HG02973 (cell line): Measurements from ENCODE around the gene PTPN23.

Source experiments
- ATAC-seq: cut with Tn5 transposase; IDR thresholded peaks from one replicate; pipeline ENCODE4 v1.9.1; 2021; ENCODE audit warnings: moderate library complexity; ENCODE audit not compliant: unreplicated experiment

PTPN23 gene

GRCh38 chr3:47405820-47406761 is 25.3 kb downstream of the PTPN23 start:
- ATAC-seq, result no peak

GRCh38 chr3:47406762-47407149 is 25.9 kb downstream of the PTPN23 start:
- no peak for ATAC-seq

DNA sequence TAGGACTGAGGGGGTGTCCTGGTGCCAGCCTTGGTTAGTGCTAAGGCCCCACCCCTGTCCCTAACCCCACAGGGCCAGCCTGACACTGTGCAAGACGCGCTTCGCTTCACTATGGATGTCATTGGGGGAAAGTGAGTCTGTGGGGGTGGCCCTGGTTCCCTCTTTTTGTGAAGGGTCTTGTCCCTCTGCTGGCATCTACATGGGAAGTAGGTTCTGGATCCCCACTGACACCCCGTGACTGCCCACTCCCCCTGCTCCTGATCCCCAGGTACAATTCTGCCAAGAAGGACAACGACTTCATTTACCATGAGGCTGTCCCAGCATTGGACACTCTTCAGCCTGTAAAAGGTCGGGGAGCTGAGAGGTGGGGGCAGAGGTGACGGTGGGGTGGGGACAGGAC is 26.4 kb downstream of the PTPN23 start:
- ATAC-seq, result no peak

DNA sequence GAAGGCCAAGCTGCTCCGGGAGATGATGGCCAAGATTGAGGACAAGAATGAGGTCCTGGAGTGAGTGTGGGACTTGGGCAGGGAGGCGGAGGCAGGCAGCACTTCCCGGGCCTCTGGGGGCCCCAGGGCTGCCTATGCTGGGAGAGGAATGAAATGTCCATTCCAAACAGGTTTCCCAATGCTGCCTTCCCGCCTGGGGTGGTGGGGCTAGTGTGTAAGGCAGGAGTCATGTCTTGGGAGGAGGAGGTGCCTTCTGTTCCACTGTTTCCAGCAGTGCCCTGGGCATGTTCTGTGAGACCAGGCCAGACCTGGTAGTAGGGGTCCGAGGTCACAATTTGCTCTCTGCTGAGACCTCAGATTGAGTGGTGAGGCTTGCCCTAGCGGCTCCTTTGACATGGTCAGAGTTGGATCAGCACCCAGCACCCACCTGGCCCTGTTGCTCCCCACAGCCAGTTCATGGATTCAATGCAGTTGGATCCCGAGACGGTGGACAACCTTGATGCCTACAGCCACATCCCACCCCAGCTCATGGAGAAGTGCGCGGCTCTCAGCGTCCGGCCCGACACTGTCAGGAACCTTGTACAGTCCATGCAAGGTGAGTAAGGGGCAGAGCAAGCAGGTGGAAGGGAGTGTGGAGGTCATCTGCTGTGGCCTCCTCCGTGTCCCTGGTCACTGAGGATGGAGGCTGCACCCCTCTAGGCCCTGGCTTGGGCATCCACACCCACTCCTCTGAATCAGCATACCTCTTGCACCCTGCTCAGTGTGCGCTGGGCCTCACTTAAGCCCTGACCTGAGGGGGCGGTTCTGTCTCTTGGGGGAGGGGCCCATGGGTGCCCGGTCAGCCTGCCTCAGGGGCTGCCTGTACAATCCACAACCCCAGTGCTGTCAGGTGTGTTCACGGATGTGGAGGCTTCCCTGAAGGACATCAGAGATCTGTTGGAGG is 27.3 kb downstream of the PTPN23 start:
- ATAC-seq, result no peak

DNA sequence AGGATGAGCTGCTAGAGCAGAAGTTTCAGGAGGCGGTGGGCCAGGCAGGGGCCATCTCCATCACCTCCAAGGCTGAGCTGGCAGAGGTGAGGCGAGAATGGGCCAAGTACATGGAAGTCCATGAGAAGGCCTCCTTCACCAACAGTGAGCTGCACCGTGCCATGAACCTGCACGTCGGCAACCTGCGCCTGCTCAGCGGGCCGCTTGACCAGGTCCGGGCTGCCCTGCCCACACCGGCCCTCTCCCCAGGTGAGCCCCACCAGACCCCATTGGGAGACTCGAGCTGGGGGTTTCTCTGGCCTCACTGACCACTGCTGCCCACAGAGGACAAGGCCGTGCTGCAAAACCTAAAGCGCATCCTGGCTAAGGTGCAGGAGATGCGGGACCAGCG is 28.0 kb downstream of the PTPN23 start:
- ATAC-seq, result no peak

- ATAC-seq, result no peak
These were observed 28.5 kb downstream of the PTPN23 start for GRCh38 chr3:47409284-47409683.

DNA sequence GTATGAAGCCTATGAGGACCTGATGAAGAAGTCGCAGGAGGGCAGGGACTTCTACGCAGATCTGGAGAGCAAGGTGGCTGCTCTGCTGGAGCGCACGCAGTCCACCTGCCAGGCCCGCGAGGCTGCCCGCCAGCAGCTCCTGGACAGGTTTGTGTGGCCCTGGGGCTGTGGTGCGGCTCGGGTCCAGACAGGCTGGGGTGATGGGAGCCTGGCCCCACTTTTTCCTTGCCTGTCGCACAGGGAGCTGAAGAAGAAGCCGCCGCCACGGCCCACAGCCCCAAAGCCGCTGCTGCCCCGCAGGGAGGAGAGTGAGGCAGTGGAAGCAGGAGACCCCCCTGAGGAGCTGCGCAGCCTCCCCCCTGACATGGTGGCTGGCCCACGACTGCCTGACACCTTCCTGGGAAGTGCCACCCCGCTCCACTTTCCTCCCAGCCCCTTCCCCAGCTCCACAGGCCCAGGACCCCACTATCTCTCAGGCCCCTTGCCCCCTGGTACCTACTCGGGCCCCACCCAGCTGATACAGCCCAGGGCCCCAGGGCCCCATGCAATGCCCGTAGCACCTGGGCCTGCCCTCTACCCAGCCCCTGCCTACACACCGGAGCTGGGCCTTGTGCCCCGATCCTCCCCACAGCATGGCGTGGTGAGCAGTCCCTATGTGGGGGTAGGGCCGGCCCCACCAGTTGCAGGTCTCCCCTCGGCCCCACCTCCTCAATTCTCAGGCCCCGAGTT is 29.0 kb downstream of the PTPN23 start:
- no peak for ATAC-seq

DNA sequence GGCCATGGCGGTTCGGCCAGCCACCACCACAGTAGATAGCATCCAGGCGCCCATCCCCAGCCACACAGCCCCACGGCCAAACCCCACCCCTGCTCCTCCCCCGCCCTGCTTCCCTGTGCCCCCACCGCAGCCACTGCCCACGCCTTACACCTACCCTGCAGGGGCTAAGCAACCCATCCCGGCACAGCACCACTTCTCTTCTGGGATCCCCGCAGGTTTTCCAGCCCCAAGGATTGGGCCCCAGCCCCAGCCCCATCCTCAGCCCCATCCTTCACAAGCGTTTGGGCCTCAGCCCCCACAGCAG is 29.5 kb downstream of the PTPN23 start:
- no peak for ATAC-seq

- no peak for ATAC-seq
These were observed 30.2 kb downstream of the PTPN23 start for GRCh38 chr3:47410801-47411646.

DNA sequence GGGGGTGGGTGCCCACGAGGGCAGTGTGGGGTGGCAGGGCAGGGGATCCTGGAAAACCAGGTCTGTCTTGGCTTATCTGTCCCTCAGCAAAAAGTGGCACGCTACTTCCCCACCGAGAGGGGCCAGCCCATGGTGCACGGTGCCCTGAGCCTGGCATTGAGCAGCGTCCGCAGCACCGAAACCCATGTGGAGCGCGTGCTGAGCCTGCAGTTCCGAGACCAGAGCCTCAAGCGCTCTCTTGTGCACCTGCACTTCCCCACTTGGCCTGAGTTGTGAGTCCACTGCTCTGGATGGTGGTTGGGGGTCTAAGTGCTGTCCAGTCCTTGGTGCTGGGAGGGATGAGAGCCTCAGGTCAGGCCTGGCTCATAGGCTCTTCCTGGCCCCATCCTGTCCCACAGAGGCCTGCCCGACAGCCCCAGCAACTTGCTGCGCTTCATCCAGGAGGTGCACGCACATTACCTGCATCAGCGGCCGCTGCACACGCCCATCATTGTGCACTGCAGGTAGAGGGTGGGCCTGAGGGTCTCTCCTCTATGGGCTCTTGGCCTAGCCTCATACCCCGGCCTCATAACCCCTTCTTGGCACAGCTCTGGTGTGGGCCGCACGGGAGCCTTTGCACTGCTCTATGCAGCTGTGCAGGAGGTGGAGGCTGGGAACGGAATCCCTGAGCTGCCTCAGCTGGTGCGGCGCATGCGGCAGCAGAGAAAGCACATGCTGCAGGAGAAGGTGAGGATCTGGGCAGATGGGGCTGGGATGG is 31.1 kb downstream of the PTPN23 start:
- no peak for ATAC-seq

DNA sequence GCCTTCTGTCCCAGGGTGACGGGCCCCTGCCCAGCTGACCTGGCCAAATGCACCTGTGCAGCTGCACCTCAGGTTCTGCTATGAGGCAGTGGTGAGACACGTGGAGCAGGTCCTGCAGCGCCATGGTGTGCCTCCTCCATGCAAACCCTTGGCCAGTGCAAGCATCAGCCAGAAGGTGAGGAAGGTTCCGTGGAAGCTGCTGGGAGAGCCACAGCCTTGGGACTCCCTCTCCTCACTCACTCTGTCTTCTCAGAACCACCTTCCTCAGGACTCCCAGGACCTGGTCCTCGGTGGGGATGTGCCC is 31.6 kb downstream of the PTPN23 start:
- ATAC-seq, result no peak

DNA sequence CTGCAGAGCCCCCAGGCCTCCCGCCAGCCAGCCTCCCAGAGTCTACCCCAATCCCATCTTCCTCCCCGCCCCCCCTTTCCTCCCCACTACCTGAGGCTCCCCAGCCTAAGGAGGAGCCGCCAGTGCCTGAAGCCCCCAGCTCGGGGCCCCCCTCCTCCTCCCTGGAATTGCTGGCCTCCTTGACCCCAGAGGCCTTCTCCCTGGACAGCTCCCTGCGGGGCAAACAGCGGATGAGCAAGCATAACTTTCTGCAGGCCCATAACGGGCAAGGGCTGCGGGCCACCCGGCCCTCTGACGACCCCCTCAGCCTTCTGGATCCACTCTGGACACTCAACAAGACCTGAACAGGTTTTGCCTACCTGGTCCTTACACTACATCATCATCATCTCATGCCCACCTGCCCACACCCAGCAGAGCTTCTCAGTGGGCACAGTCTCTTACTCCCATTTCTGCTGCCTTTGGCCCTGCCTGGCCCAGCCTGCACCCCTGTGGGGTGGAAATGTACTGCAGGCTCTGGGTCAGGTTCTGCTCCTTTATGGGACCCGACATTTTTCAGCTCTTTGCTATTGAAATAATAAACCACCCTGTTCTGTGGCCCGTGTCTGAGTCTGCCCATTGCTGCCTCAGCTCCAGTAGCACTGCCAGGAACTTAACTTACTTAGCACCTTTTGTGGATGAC is 32.2 kb downstream of the PTPN23 start:
- no peak for ATAC-seq

GRCh38 chr3:47413751-47414150 is 32.9 kb downstream of the PTPN23 start:
- no peak for ATAC-seq

GRCh38 chr3:47414161-47414564 is 33.3 kb downstream of the PTPN23 start:
- no peak for ATAC-seq

- ATAC-seq, result no peak
These were observed 34.1 kb downstream of the PTPN23 start for GRCh38 chr3:47414666-47415587.

DNA sequence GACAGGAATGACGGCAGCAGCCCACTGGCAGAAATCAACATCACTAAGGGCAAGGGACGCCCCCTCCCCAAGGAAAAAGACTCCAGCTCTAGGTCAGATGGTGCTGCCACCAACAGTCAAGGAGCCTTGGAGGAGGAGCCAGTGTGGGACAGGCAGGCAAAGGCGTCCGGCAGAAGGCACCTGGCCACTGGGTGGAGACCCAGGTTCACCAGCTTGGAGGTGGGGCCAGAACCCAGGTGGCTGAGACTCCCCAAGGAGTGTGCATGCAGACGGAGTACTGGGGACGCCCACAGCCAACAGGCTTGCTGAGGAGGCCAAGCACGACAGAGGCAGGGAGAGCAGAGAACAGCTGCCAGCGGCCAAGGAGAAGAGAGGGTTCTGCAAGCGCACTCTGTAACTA is 35.2 kb downstream of the PTPN23 start:
- ATAC-seq, result no peak

- no peak for ATAC-seq
These were observed 37.6 kb downstream of the PTPN23 start for GRCh38 chr3:47418167-47419082.
